Endothelial cell of umbilical vein (primary cell): ENCODE results near the gene ZDHHC19. TPM values are rescaled to one million over a fixed set of nuclear protein-coding genes. Genes with fewer than 3 reads are reported as not detected.

ENCODE experiments used
- BruUV-seq: library from RNA; stranded (reverse); fragments of 400-500 nt; replicated peaks from 2 replicates; lab custom pipeline; 2021; lab: Mats Ljungman, UMichigan
- CTCF ChIA-PET: fragments of 300-600, 350-600 bp; sonication (Branson Sonifier 250); formaldehyde crosslinking; loops from one replicate; lab custom pipeline; 2021; ENCODE audit warnings: antibody characterized with exemption, inconsistent platforms; lab: Charles Lee
- POLR2A ChIA-PET: fragments of 300-600, 350-600 bp; sonication (Branson Sonifier 250); formaldehyde crosslinking; loops from one replicate; lab custom pipeline; 2021; ENCODE audit warnings: antibody characterized with exemption, inconsistent platforms; lab: Charles Lee
- DNase-seq: peaks from one replicate; pipeline ENCODE4 v3.0.0-alpha.2; 2011; ENCODE audit warnings: low read depth, low spot score
- FAIRE-seq: peaks from 2 replicates; lab custom pipeline; 2011; peaks lifted over from hg19 to GRCh38; lab: Jason Lieb, UNC
- H2AFZ ChIP-seq: 2 replicates; pipeline ENCODE4 v1.6.0; 2012; ENCODE audit warnings: low read depth, low read length, control low read depth, inconsistent platforms
- H3K27ac ChIP-seq: 2 replicates; pipeline ENCODE4 v1.5.1; 2011; ENCODE audit warnings: low read depth, mild to moderate bottlenecking, control low read depth, low read length, moderate library complexity; ENCODE audit not compliant: insufficient read depth
- H3K27me3 ChIP-seq, 2 experiments: 2 replicates each; pipeline versions ENCODE4 v1.6.0 to v1.6.1; 2011; ENCODE audit warnings: low read length in 2 of 2, mixed read lengths in 1 of 2; ENCODE audit not compliant: control insufficient read depth in 2 of 2, insufficient read depth in 2 of 2
- H3K36me3 ChIP-seq, 2 experiments: 2 replicates in 1 of 2; 3 replicates in 1 of 2; pipeline ENCODE4 v1.5.1; 2011; ENCODE audit warnings: low read length in 2 of 2, mild to moderate bottlenecking in 1 of 2, moderate library complexity in 1 of 2; ENCODE audit not compliant: control insufficient read depth in 2 of 2, insufficient read depth in 2 of 2; ENCODE audit errors: extremely low read depth in 1 of 2
- H3K4me1 ChIP-seq: 3 replicates; pipeline ENCODE4 v1.5.1; 2011; ENCODE audit warnings: mild to moderate bottlenecking, low read length; ENCODE audit not compliant: control insufficient read depth, insufficient read depth; ENCODE audit errors: extremely low read depth
- H3K4me2 ChIP-seq: 2 replicates; pipeline ENCODE4 v1.6.1; 2011; ENCODE audit warnings: low read length, control low read depth, mixed read lengths; ENCODE audit not compliant: insufficient read depth
- H3K4me3 ChIP-seq, 3 experiments: fragments of 200-600 bp in 1 of 3; sonication (generic), shearing (Covaris generic) in 1 of 3; replicated peaks in 1 of 3; 2 replicates each; pipeline ENCODE4 v1.5.1; 2011 to 2016; ENCODE audit warnings: control low read depth in 3 of 3, low read length in 3 of 3, mild to moderate bottlenecking in 2 of 3, inconsistent platforms in 1 of 3, low read depth in 1 of 3, moderate library complexity in 1 of 3; ENCODE audit not compliant: insufficient read depth in 1 of 3
- H3K79me2 ChIP-seq: 2 replicates; pipeline ENCODE4 v1.6.0; 2012; ENCODE audit warnings: low read length, inconsistent platforms; ENCODE audit not compliant: control insufficient read depth, insufficient read depth
- H3K9ac ChIP-seq: replicated peaks from 2 replicates; pipeline ENCODE3; 2011; ENCODE audit warnings: low read length, control low read depth; ENCODE audit not compliant: insufficient read depth; ENCODE audit errors: extremely low read depth
- H3K9me1 ChIP-seq: replicated peaks from 3 replicates; pipeline ENCODE4 v1.6.0; 2011; ENCODE audit warnings: mild to moderate bottlenecking, low read length; ENCODE audit not compliant: control insufficient read depth, insufficient read depth; ENCODE audit errors: extremely low read depth
- H3K9me3 ChIP-seq: replicated peaks from 2 replicates; pipeline ENCODE4 v1.5.1; 2012; ENCODE audit warnings: low read length, inconsistent platforms; ENCODE audit not compliant: control insufficient read depth, insufficient read depth
- H4K20me1 ChIP-seq: replicated peaks from 2 replicates; pipeline ENCODE3; 2011; ENCODE audit warnings: mild to moderate bottlenecking, low read length; ENCODE audit not compliant: control insufficient read depth, insufficient read depth; ENCODE audit errors: extremely low read depth
- CTCF ChIP-seq, 2 donors: IDR thresholded peaks; 1 replicate in 1 of 2; 2 replicates in 1 of 2; pipeline ENCODE4 v1.5.1; 2011; ENCODE audit warnings: low read length in 2 of 2, mild to moderate bottlenecking in 2 of 2, moderate library complexity in 2 of 2, control low read depth in 1 of 2, inconsistent platforms in 1 of 2, low read depth in 1 of 2; ENCODE audit not compliant: insufficient read depth in 1 of 2; ENCODE audit errors: extremely low read depth in 1 of 2
- EZH2 ChIP-seq: IDR thresholded peaks from 2 replicates; pipeline ENCODE4 v1.6.1; 2012; ENCODE audit warnings: borderline replicate concordance, low read depth, mild to moderate bottlenecking, moderate library complexity, low read length, inconsistent platforms; ENCODE audit not compliant: severe bottlenecking
- FOS ChIP-seq: IDR thresholded peaks from 2 replicates; pipeline ENCODE4 v1.6.1; 2011; ENCODE audit warnings: mild to moderate bottlenecking, low read length, moderate library complexity, borderline replicate concordance; ENCODE audit not compliant: insufficient read depth
- GATA2 ChIP-seq: IDR thresholded peaks from 2 replicates; pipeline ENCODE4 v1.7.0; 2011; ENCODE audit warnings: low read depth, mild to moderate bottlenecking, moderate library complexity, mixed read lengths, low read length; ENCODE audit not compliant: insufficient read length, insufficient read depth
- JUN ChIP-seq: IDR thresholded peaks from 2 replicates; pipeline ENCODE4 v1.6.1; 2011; ENCODE audit warnings: borderline replicate concordance, low read depth; ENCODE audit not compliant: insufficient read length, insufficient read depth
- MAX ChIP-seq: IDR thresholded peaks from 2 replicates; pipeline ENCODE4 v1.6.1; 2011; ENCODE audit not compliant: insufficient read depth, insufficient read length
- MYC ChIP-seq: IDR thresholded peaks from one replicate; pipeline ENCODE4 v1.6.1; 2011; ENCODE audit warnings: mild to moderate bottlenecking, low read depth, low read length
- POLR2A ChIP-seq: IDR thresholded peaks from 2 replicates; pipeline ENCODE4 v1.6.1; 2012; ENCODE audit warnings: low read depth, mild to moderate bottlenecking, control low read depth, low read length
- POLR2AphosphoS5 ChIP-seq: IDR thresholded peaks from 2 replicates; pipeline ENCODE4 v1.6.1; 2012; ENCODE audit warnings: low read depth, mild to moderate bottlenecking, control low read depth, low read length, moderate library complexity; ENCODE audit not compliant: insufficient read depth
- dilution Hi-C: fragments of 300-500 bp; cut with MboI; formaldehyde crosslinking; loops from one replicate; pipeline ENCODE4 v1.15.0; 2019; ENCODE audit warnings: low sequenced_read_pairs; ENCODE audit not compliant: extremely low pct_ligation_motif_present
- intact Hi-C: fragments of 100-400 bp; cut with micrococcal nuclease; formaldehyde crosslinking; loops from one replicate; pipeline ENCODE4 v1.10.0; 2022
- polyA plus RNA-seq, 4 experiments: library from polyadenylated mRNA; depleted of rRNA in 3 of 4; stranded (reverse) in 3 of 4; unstranded in 1 of 4; fragments of >200 nt; gene quantifications; 2 replicates each; pipeline versions ENCODE4 v1.2.1 to v1.2.3, GENCODE V29; 2011 to 2012; ENCODE audit warnings: missing spikeins in 1 of 4
- total RNA-seq: library from RNA; stranded (reverse); gene quantifications from 2 replicates; pipeline ENCODE4 v1.2.3, GENCODE V29; 2021

ZDHHC19 gene
- total and polyA plus RNA-seq, 2 donors (not counting 3 experiments of a cell fraction or from before 2014, with no cell fraction given) = not detected

GRCh38 chr3:196163212-196163611 lies 48.0 kb downstream of the ZDHHC19 start:
- Histone ChIP-seq H3K4me3 (no peak overlapping the region), H4K20me1 (no peaks in the 10 kb centered on the region), H3K79me2 (no peaks in the 10 kb centered on the region), H3K9ac (no peak overlapping the region), H3K9me1 (no peaks in the 10 kb centered on the region), H3K4me1 (no peaks in the 10 kb centered on the region), H2AFZ (no peak overlapping the region), H3K27ac (no peak overlapping the region), H3K9me3 (no peaks in the 10 kb centered on the region), H3K27me3 (peaks cover 0 to 2% of the 10 kb centered on the region in 2 experiments), H3K36me3 (no peaks in the 10 kb centered on the region), H3K4me2 (no peak overlapping the region)
- TF ChIP-seq CTCF (IDR thresholded peaks at IDR 0.05; ENCODE audit: extremely low read depth in 1 of 2, insufficient read depth in 1 of 2, low read depth in 1 of 2, low read length in 2 of 2) (no peak), MAX (no peak), POLR2A (no peak), EZH2 (no peak), POLR2AphosphoS5 (no peak), GATA2 (no peak), FOS (no peak), JUN (no peak), MYC (no peak)
- DNase-seq = no peak
- dilution Hi-C loops (no loop called here), intact Hi-C loops (no loop called here)
- no peak for FAIRE-seq
- ChIA-PET CTCF (no interaction called here), POLR2A (no interaction called here)
- no TSS peak for BruUV-seq
